ENCODE measurements around the gene CHCHD10.

- TF ChIP-seq EHMT2 (IDR thresholded peaks at IDR 0.05; ENCODE audit: low read depth) (no peak), ZC3H11A (IDR thresholded peaks at IDR 0.05) (no peak), CEBPB (IDR thresholded peaks at IDR 0.05) (no peak), MAX (IDR thresholded peaks at IDR 0.05) (no peak), NR3C1 (IDR thresholded peaks at IDR 0.05) (no peak), CTCF (IDR thresholded peaks at IDR 0.05) (no peak)
Measured at GRCh38 chr22:23800297-23801237, 32.8 kb upstream of the CHCHD10 start.
